IMR-90 (cell line): Measurements from ENCODE around the gene CPB2. TPM values are rescaled to one million over a fixed set of nuclear protein-coding genes. Genes with fewer than 3 reads are reported as not detected.

ENCODE experiments used
- ATAC-seq: fragments of 200-7000 bp; cut with Tn5 transposase; 2 replicates; pipeline ENCODE4 v1.9.1; 2020; ENCODE audit warnings: low read depth, mild to moderate bottlenecking, moderate library complexity
- BruUV-seq: library from RNA; stranded (reverse); fragments of 400-500 nt; replicated peaks from 2 replicates; lab custom pipeline; 2021; lab: Mats Ljungman, UMichigan
- CTCF ChIA-PET: fragments of 300-600 bp; formaldehyde crosslinking; extraction: SDS; loops from one replicate; lab custom pipeline; 2021; ENCODE audit warnings: antibody characterized with exemption; lab: Yijun Ruan, JAX
- POLR2A ChIA-PET: fragments of 300-600 bp; sonication (Branson Sonifier 250); formaldehyde crosslinking; loops from one replicate; lab custom pipeline; 2022; ENCODE audit warnings: antibody characterized with exemption; ENCODE audit not compliant: unreplicated experiment; lab: Charles Lee
- DNase-seq: peaks from one replicate; pipeline ENCODE4 v3.0.0; 2013
- H2AFZ ChIP-seq: replicated peaks from 2 replicates; pipeline ENCODE3; 2013; ENCODE audit warnings: low read length, mild to moderate bottlenecking; ENCODE audit not compliant: poor library complexity
- H2AK5ac ChIP-seq: 2 replicates; pipeline ENCODE4 v1.6.1; 2013; ENCODE audit warnings: low read depth, low read length, inconsistent platforms
- H2AK9ac ChIP-seq: replicated peaks from 2 replicates; pipeline ENCODE3; 2013; ENCODE audit warnings: mild to moderate bottlenecking, low read depth, low read length, moderate library complexity; ENCODE audit not compliant: poor library complexity
- H2BK120ac ChIP-seq: 2 replicates; pipeline ENCODE4 v1.6.1; 2013; ENCODE audit warnings: low read depth, low read length, inconsistent platforms
- H2BK15ac ChIP-seq: 3 replicates; pipeline ENCODE4 v1.6.1; 2013; ENCODE audit warnings: low read depth, low read length, inconsistent platforms
- H2BK20ac ChIP-seq: 2 replicates; pipeline ENCODE4 v1.6.1; 2013; ENCODE audit warnings: low read depth, mild to moderate bottlenecking, inconsistent platforms, low read length, moderate library complexity
- H2BK5ac ChIP-seq: 2 replicates; pipeline ENCODE4 v1.6.1; 2013; ENCODE audit warnings: mild to moderate bottlenecking, low read depth, low read length, inconsistent platforms; ENCODE audit not compliant: poor library complexity, severe bottlenecking
- H3K14ac ChIP-seq: replicated peaks from 2 replicates; pipeline ENCODE4 v1.6.1; 2013; ENCODE audit warnings: low read depth, low read length, inconsistent platforms
- H3K18ac ChIP-seq: 2 replicates; pipeline ENCODE4 v1.6.1; 2013; ENCODE audit warnings: low read depth, low read length, control low read depth
- H3K23ac ChIP-seq: 2 replicates; pipeline ENCODE4 v1.6.1; 2013; ENCODE audit warnings: low read depth, low read length, inconsistent platforms
- H3K27ac ChIP-seq: 2 replicates; pipeline ENCODE4 v1.5.1; 2013; ENCODE audit warnings: mild to moderate bottlenecking, control low read depth, low read length; ENCODE audit not compliant: insufficient read depth
- H3K27me3 ChIP-seq: 2 replicates; pipeline ENCODE4 v1.6.1; 2013; ENCODE audit warnings: low read length; ENCODE audit not compliant: control insufficient read depth, insufficient read depth
- H3K36me3 ChIP-seq: 2 replicates; pipeline ENCODE4 v1.6.1; 2013; ENCODE audit warnings: low read length, mixed read lengths; ENCODE audit not compliant: control insufficient read depth, insufficient read depth
- H3K4ac ChIP-seq: 2 replicates; pipeline ENCODE4 v1.6.1; 2013; ENCODE audit warnings: low read depth, low read length, inconsistent platforms
- H3K4me1 ChIP-seq: 2 replicates; pipeline ENCODE4 v1.6.1; 2013; ENCODE audit warnings: low read length, mixed read lengths; ENCODE audit not compliant: control insufficient read depth, insufficient read depth
- H3K4me2 ChIP-seq: 2 replicates; pipeline ENCODE4 v1.6.1; 2013; ENCODE audit warnings: low read depth, mild to moderate bottlenecking, control low read depth, low read length, moderate library complexity
- H3K4me3 ChIP-seq: 2 replicates; pipeline ENCODE4 v1.5.1; 2013; ENCODE audit warnings: low read depth, mild to moderate bottlenecking, control low read depth, low read length, moderate library complexity; ENCODE audit not compliant: insufficient read depth
- H3K56ac ChIP-seq: 2 replicates; pipeline ENCODE4 v1.6.1; 2013; ENCODE audit warnings: low read length, inconsistent platforms; ENCODE audit not compliant: insufficient read depth; ENCODE audit errors: extremely low read depth
- H3K79me1 ChIP-seq, 2 experiments: 2 replicates each; pipeline ENCODE4 v1.6.1; 2013; ENCODE audit warnings: low read length in 2 of 2, inconsistent platforms in 1 of 2, low read depth in 1 of 2
- H3K9ac ChIP-seq: 2 replicates; pipeline ENCODE4 v1.6.1; 2013; ENCODE audit warnings: low read depth, low read length, control low read depth
- H3K9me1 ChIP-seq: 2 replicates; pipeline ENCODE4 v1.6.1; 2013; ENCODE audit warnings: low read length, inconsistent platforms; ENCODE audit not compliant: insufficient read depth
- H3K9me3 ChIP-seq: 2 replicates; pipeline ENCODE4 v1.6.1; 2013; ENCODE audit warnings: low read length; ENCODE audit not compliant: control insufficient read depth, insufficient read depth
- H4K20me1 ChIP-seq: 2 replicates; pipeline ENCODE4 v1.6.1; 2013; ENCODE audit warnings: low read length, inconsistent platforms; ENCODE audit not compliant: insufficient read depth
- H4K5ac ChIP-seq: 2 replicates; pipeline ENCODE4 v1.6.1; 2013; ENCODE audit warnings: mild to moderate bottlenecking, low read depth, low read length, control low read depth
- H4K8ac ChIP-seq, 2 experiments: 2 replicates each; pipeline ENCODE4 v1.6.1; 2013; ENCODE audit warnings: low read depth in 2 of 2, low read length in 2 of 2, control low read depth in 1 of 2, inconsistent platforms in 1 of 2
- H4K91ac ChIP-seq: 2 replicates; pipeline ENCODE4 v1.6.1; 2013; ENCODE audit warnings: low read depth, low read length, inconsistent platforms; ENCODE audit not compliant: insufficient read depth
- BHLHE40 ChIP-seq: fragments of 150-350 bp; IDR thresholded peaks from 2 replicates; pipeline ENCODE4 v1.6.1; 2016; ENCODE audit warnings: mild to moderate bottlenecking, low read depth, low read length
- CEBPB ChIP-seq: IDR thresholded peaks from 2 replicates; pipeline ENCODE4 v1.6.1; 2012; ENCODE audit warnings: low read depth, low read length, improper control_type of control experiment
- CHD1 ChIP-seq: IDR thresholded peaks from 2 replicates; pipeline ENCODE4 v1.6.1; 2012; ENCODE audit warnings: low read depth, low read length, improper control_type of control experiment
- CTCF ChIP-seq: conservative IDR thresholded peaks from 2 replicates; pipeline ENCODE4 v1.5.1; 2012; ENCODE audit warnings: mild to moderate bottlenecking, low read depth, low read length, improper control_type of control experiment
- ELK1 ChIP-seq: fragments of 150-350 bp; IDR thresholded peaks from 2 replicates; pipeline ENCODE4 v1.6.1; 2016; ENCODE audit warnings: low read depth, mild to moderate bottlenecking, low read length, moderate library complexity, borderline replicate concordance
- FOS ChIP-seq: fragments of 150-350 bp; IDR thresholded peaks from 2 replicates; pipeline ENCODE4 v1.6.1; 2016; ENCODE audit warnings: low read depth, low read length
- MAFK ChIP-seq: IDR thresholded peaks from 2 replicates; pipeline ENCODE4 v1.6.1; 2012; ENCODE audit warnings: low read depth, low read length, improper control_type of control experiment
- MAZ ChIP-seq: IDR thresholded peaks from 2 replicates; pipeline ENCODE4 v1.6.1; 2012; ENCODE audit warnings: low read depth, mild to moderate bottlenecking, low read length, improper control_type of control experiment, moderate library complexity, borderline replicate concordance
- MXI1 ChIP-seq: IDR thresholded peaks from 2 replicates; pipeline ENCODE4 v1.6.1; 2012; ENCODE audit warnings: low read depth, mild to moderate bottlenecking, low read length, moderate library complexity, borderline replicate concordance
- NFE2L2 ChIP-seq: fragments of 150-350 bp; IDR thresholded peaks from 2 replicates; pipeline ENCODE4 v1.6.1; 2016; ENCODE audit warnings: low read depth, mild to moderate bottlenecking, low read length
- POLR2A ChIP-seq: IDR thresholded peaks from 2 replicates; pipeline ENCODE4 v1.6.1; 2012; ENCODE audit warnings: mild to moderate bottlenecking, low read depth, low read length
- RAD21 ChIP-seq: IDR thresholded peaks from 2 replicates; pipeline ENCODE4 v1.6.1; 2012; ENCODE audit warnings: low read length, improper control_type of control experiment
- RCOR1 ChIP-seq: IDR thresholded peaks from 2 replicates; pipeline ENCODE4 v1.6.1; 2012; ENCODE audit warnings: mild to moderate bottlenecking, low read length, improper control_type of control experiment; ENCODE audit not compliant: insufficient replicate concordance
- RFX5 ChIP-seq: IDR thresholded peaks from 2 replicates; pipeline ENCODE4 v1.8.0; 2012; ENCODE audit warnings: low read depth, mild to moderate bottlenecking, low read length, moderate library complexity
- SMC3 ChIP-seq: fragments of 150-350 bp; IDR thresholded peaks from 2 replicates; pipeline ENCODE4 v1.6.1; 2016; ENCODE audit warnings: low read depth, mild to moderate bottlenecking, antibody characterized with exemption, low read length, moderate library complexity
- USF2 ChIP-seq: fragments of 150-350 bp; IDR thresholded peaks from 2 replicates; pipeline ENCODE4 v1.6.1; 2017; ENCODE audit warnings: mild to moderate bottlenecking, antibody characterized with exemption, low read length, low read depth
- WGBS, 2 experiments: methylation state at CpG; one replicate each; pipeline versions ENCODE4 v1.1.5 to v1.1.7; 2013; ENCODE audit warnings: missing lambda C conversion rate in 2 of 2; ENCODE audit not compliant: insufficient read length in 1 of 2; ENCODE audit errors: extremely low coverage in 2 of 2; 5-methylcytosine and 5-hydroxymethylcytosine counted together
- dilution Hi-C: fragments of 300-500 bp; cut with HindIII; formaldehyde crosslinking; loops from one replicate; pipeline ENCODE4 v1.14.3; 2018; ENCODE audit warnings: low sequenced_read_pairs; ENCODE audit not compliant: unreplicated experiment
- in situ Hi-C: fragments of 300-500 bp; cut with MboI; formaldehyde crosslinking; loops from 3 replicates; pipeline ENCODE4 v1.14.3; 2019; ENCODE audit warnings: low sequenced_read_pairs, inconsistent platforms, mixed read lengths
- intact Hi-C: fragments of 100-400 bp; cut with micrococcal nuclease; formaldehyde crosslinking; loops from 2 replicates; pipeline ENCODE4 v1.10.0; 2022
- polyA plus RNA-seq, 3 experiments: library from polyadenylated mRNA; depleted of rRNA; stranded (reverse); fragments of >200 nt; gene quantifications; 2 replicates each; pipeline ENCODE4 v1.2.3, GENCODE V29; 2012; ENCODE audit warnings: low replicate concordance in 1 of 3
- total RNA-seq: library from RNA; depleted of rRNA; stranded (reverse); fragments of >200 nt; gene quantifications from 2 replicates; pipeline ENCODE4 v1.2.3, GENCODE V29; 2012

Gene CPB2
- total and polyA plus RNA-seq, 2 of the 4 experiments (the other 2 are of a cell fraction), result not detected

- Histone ChIP-seq H2BK20ac (no peak overlapping the region), H3K23ac (no peak overlapping the region), H2BK120ac (no peak overlapping the region), H4K8ac (no peak overlapping the region), H3K27ac (no peak overlapping the region), H3K14ac (no peak overlapping the region), H2BK15ac (no peak overlapping the region), H3K18ac (no peak overlapping the region), H3K9me1 (no peaks in the 10 kb centered on the region), H3K56ac (no peak overlapping the region), H2AK9ac (no peak overlapping the region), H2AK5ac (no peak overlapping the region), H3K9me3 (no peaks in the 10 kb centered on the region), H4K20me1 (no peaks in the 10 kb centered on the region), H2AFZ (no peak overlapping the region), H4K91ac (no peak overlapping the region), H3K79me1 (no peaks in the 10 kb centered on the region), H3K4ac (no peak overlapping the region), H4K5ac (no peak overlapping the region), H3K9ac (no peak overlapping the region), H2BK5ac (no peak overlapping the region), H3K36me3 (no peaks in the 10 kb centered on the region), H3K4me2 (no peak overlapping the region), H3K4me1 (no peaks in the 10 kb centered on the region), H3K4me3 (no peak overlapping the region), H3K27me3 (peaks cover 6% of the 10 kb centered on the region)
- no CpG with 5 or more reads among the region's 6 CpGs for WGBS, 2 experiments
- no TSS peak for BruUV-seq
- in situ Hi-C loops, result loop anchor here (10.0 kb wide), 1 partner anchor 495 kb away; no protein-coding TSS in a partner anchor
- DNase-seq (peak; percentile 19), ATAC-seq (no peak)
- dilution Hi-C loops, result no loop called here
- POLR2A ChIA-PET, result no interaction called here
- CTCF ChIA-PET, result no interaction called here
- TF ChIP-seq ELK1, result no peak
- no peak for TF ChIP-seq MXI1
- TF ChIP-seq BHLHE40, result no peak
- no peak for TF ChIP-seq MAFK
- TF ChIP-seq RFX5, result no peak
- TF ChIP-seq MAZ, result no peak
- no peak for TF ChIP-seq RAD21
- TF ChIP-seq NFE2L2, result no peak
- no peak for TF ChIP-seq SMC3
- TF ChIP-seq CHD1, result no peak
- no peak for TF ChIP-seq POLR2A
- TF ChIP-seq CTCF, result no peak
- TF ChIP-seq USF2, result no peak
- TF ChIP-seq CEBPB, result no peak
- TF ChIP-seq RCOR1, result no peak
- TF ChIP-seq FOS, result no peak
- intact Hi-C loops, result no loop called here
These were observed 15.2 kb upstream of the CPB2 start for GRCh38 chr13:46119883-46120614.
